ENCODE results near the gene SDCCAG8. TPM values are rescaled to one million over a fixed set of nuclear protein-coding genes. Genes with fewer than 3 reads are reported as not detected.

SDCCAG8 gene
- total RNA-seq, 4 donors from 2014 or later, result 24.5 to 52.7 (median 31.7) TPM

GRCh38 chr1:243477731-243478290 is 222.0 kb downstream of the SDCCAG8 start:
- no peak overlapping the region for H3K4me3 ChIP-seq
- no peak for DNase-seq (ENCODE audit: extremely low spot score)
- intact Hi-C loops (cut with DNase I), result no loop called here
- TF ChIP-seq EP300 (IDR thresholded peaks at IDR 0.05), result no peak
- no peaks in the 10 kb centered on the region for H3K9me3 ChIP-seq
- H3K27ac ChIP-seq (replicated peaks in 1 of 4), result no peak overlapping the region
- no peaks in the 10 kb centered on the region for H3K27me3 ChIP-seq
- peaks cover 7 to 26% (median 21%) of the 10 kb centered on the region in 4 donors for H3K4me1 ChIP-seq
- H3K36me3 ChIP-seq, result peaks cover 0 to 7% (median 0%) of the 10 kb centered on the region in 4 donors
- WGBS, result 95% methylated on average over 7 of the region's 7 CpGs

GRCh38 chr1:243481101-243481500 is 225.3 kb downstream of the SDCCAG8 start:
- WGBS, result 96% methylated on average over 5 of the region's 5 CpGs
- intact Hi-C loops (cut with DNase I), result no loop called here
- TF ChIP-seq, protein P1, sequence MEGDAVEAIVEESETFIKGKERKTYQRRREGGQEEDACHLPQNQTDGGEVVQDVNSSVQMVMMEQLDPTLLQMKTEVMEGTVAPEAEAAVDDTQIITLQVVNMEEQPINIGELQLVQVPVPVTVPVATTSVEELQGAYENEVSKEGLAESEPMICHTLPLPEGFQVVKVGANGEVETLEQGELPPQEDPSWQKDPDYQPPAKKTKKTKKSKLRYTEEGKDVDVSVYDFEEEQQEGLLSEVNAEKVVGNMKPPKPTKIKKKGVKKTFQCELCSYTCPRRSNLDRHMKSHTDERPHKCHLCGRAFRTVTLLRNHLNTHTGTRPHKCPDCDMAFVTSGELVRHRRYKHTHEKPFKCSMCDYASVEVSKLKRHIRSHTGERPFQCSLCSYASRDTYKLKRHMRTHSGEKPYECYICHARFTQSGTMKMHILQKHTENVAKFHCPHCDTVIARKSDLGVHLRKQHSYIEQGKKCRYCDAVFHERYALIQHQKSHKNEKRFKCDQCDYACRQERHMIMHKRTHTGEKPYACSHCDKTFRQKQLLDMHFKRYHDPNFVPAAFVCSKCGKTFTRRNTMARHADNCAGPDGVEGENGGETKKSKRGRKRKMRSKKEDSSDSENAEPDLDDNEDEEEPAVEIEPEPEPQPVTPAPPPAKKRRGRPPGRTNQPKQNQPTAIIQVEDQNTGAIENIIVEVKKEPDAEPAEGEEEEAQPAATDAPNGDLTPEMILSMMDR (IDR thresholded peaks at IDR 0.05), result no peak
- TF ChIP-seq POLR2A (IDR thresholded peaks at IDR 0.05; ENCODE audit: low read depth) (no peak), POLR2AphosphoS5 (IDR thresholded peaks at IDR 0.05) (no peak), EP300 (IDR thresholded peaks at IDR 0.05) (no peak)

DNA sequence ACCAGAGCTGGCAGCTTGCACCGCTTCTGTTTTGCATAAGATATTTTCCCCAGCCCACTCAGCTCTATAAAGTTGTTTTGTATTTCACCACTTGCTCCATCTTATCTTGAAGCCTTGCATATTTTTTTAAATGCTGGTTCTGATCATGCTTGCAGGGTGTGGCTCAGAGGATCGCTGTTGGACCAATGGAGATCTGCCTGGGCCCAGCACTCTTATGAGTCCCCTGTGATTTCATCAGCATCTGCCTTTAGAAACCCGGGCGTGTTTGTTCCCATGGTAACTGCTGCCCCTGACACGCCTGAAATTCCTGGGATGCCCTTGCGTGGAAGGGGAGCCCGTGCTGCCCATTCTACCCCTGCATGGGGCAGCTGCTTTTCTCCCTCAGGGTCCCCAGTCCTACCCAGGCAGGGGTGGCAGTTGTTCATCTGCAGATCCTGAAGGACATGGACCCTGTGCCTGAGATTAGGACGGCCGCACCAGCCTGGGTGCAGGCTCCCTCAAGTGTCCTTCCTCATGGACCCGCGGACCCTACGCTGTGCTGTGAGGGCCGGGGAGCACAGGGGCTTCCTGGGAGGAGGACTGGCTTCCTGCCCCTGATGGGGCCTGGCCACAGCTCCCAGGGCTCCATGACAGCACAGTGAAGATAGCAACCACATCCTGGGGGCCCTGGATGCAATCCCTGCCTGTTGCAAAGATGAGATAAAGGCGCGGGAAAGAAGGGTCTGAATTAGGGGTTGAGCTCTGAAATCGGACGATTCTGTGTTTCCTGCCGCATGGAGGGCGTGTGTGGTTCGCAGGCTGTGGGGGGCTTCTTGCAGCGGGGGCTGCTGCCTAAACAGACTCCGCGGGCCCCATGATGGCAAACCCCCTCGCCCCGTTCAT is 226.5 kb downstream of the SDCCAG8 start:
- H3K27ac ChIP-seq (replicated peaks in 1 of 4), result peak overlapping the region in 1 of 4 donors; percentile 39

More at GRCh38 chr1:243481101-243481500, 225.3 kb downstream of the SDCCAG8 start:
- DNase-seq (ENCODE audit: extremely low spot score), result no peak
- H3K9me3 ChIP-seq, result no peaks in the 10 kb centered on the region
- no peaks in the 10 kb centered on the region for H3K27me3 ChIP-seq
- no peak overlapping the region for H3K27ac ChIP-seq (replicated peaks in 1 of 4)
- no peaks in the 10 kb centered on the region for H3K36me3 ChIP-seq
- peaks cover 7 to 22% (median 17%) of the 10 kb centered on the region in 4 donors for H3K4me1 ChIP-seq
- H3K4me3 ChIP-seq, result no peak overlapping the region

GRCh38 chr1:243483071-243483771 is 227.4 kb downstream of the SDCCAG8 start:
- Histone ChIP-seq H3K4me3 (peak overlapping the region; percentile 53 to 58 (median 57)), H3K36me3 (no peaks in the 10 kb centered on the region), H3K27me3 (no peaks in the 10 kb centered on the region), H3K4me1 (peaks cover 7 to 22% (median 17%) of the 10 kb centered on the region in 4 donors), H3K9me3 (no peaks in the 10 kb centered on the region), H3K27ac (replicated peaks in 1 of 4) (peak overlapping the region in 2 of 4 donors; percentile 17 to 39)
- 23% methylated on average over 29 of the region's 60 CpGs for WGBS
- no peak for DNase-seq (ENCODE audit: extremely low spot score)
- intact Hi-C loops (cut with DNase I), result no loop called here
- no peak for TF ChIP-seq POLR2A (IDR thresholded peaks at IDR 0.05; ENCODE audit: low read depth)
- TF ChIP-seq, protein P1 (IDR thresholded peaks at IDR 0.05), result peak; percentile 35 to 49 (median 41)
- TF ChIP-seq POLR2AphosphoS5 (IDR thresholded peaks at IDR 0.05), result no peak

More for the DNA sequence above, 226.5 kb downstream of the SDCCAG8 start:
- Histone ChIP-seq H3K36me3 (no peaks in the 10 kb centered on the region), H3K4me1 (peaks cover 7 to 22% (median 17%) of the 10 kb centered on the region in 4 donors), H3K27me3 (no peaks in the 10 kb centered on the region), H3K9me3 (no peaks in the 10 kb centered on the region), H3K4me3 (peak overlapping the region; percentile 53 to 58 (median 57))
- intact Hi-C loops (cut with DNase I), result no loop called here
- no peak for DNase-seq (ENCODE audit: extremely low spot score)
- TF ChIP-seq, protein P1 (IDR thresholded peaks at IDR 0.05), result no peak
- TF ChIP-seq POLR2A (IDR thresholded peaks at IDR 0.05; ENCODE audit: low read depth), result no peak
- TF ChIP-seq EP300 (IDR thresholded peaks at IDR 0.05), result no peak
- no peak for TF ChIP-seq POLR2AphosphoS5 (IDR thresholded peaks at IDR 0.05)
- WGBS, result 44% methylated on average over 19 of the region's 25 CpGs

GRCh38 chr1:243483952-243484351 is 228.1 kb downstream of the SDCCAG8 start:
- H3K27me3 ChIP-seq, result no peaks in the 10 kb centered on the region
- no peak overlapping the region for H3K4me3 ChIP-seq
- 92% methylated on average over 16 of the region's 16 CpGs for WGBS
- DNase-seq (ENCODE audit: extremely low spot score), result no peak
- H3K4me1 ChIP-seq, result peaks cover 7 to 22% (median 17%) of the 10 kb centered on the region in 4 donors
- TF ChIP-seq EP300 (IDR thresholded peaks at IDR 0.05) (no peak), POLR2AphosphoS5 (IDR thresholded peaks at IDR 0.05) (no peak), POLR2A (IDR thresholded peaks at IDR 0.05; ENCODE audit: low read depth) (no peak)
- TF ChIP-seq, protein P1 (IDR thresholded peaks at IDR 0.05), result no peak
- no peak overlapping the region for H3K27ac ChIP-seq (replicated peaks in 1 of 4)
- H3K36me3 ChIP-seq, result peaks cover 0 to 2% (median 0%) of the 10 kb centered on the region in 4 donors
- no peaks in the 10 kb centered on the region for H3K9me3 ChIP-seq
- intact Hi-C loops (cut with DNase I), result no loop called here

All from esophagus muscularis mucosa (tissue), 4 donors.